WTC11 (cell line): ENCODE data around the gene MCEMP1. TPM values are rescaled to one million over a fixed set of nuclear protein-coding genes. Genes with fewer than 3 reads are reported as not detected.

Experiments
- ATAC-seq: fragments of 200-7000 bp; cut with Tn5 transposase; 2 replicates; pipeline ENCODE4 v1.10.0; 2021; ENCODE audit warnings: mild to moderate bottlenecking, moderate library complexity
- CTCF ChIA-PET: fragments of 300-600 bp; sonication (Branson Sonifier 250); formaldehyde crosslinking; loops from one replicate; lab custom pipeline; 2021; ENCODE audit warnings: antibody characterized with exemption; lab: Charles Lee
- POLR2A ChIA-PET: fragments of 350-600 bp; sonication (Branson Sonifier 250); formaldehyde crosslinking; loops from one replicate; lab custom pipeline; 2021; ENCODE audit warnings: antibody characterized with exemption; lab: Charles Lee
- DNase-seq: peaks from one replicate; pipeline ENCODE4 v3.0.0; 2021; ENCODE audit warnings: low spot score
- H3K27ac Mint-ChIP-seq: 2 replicates; pipeline ENCODE4 v1.8.0; 2021; ENCODE audit warnings: mixed read lengths
- H3K27me3 Mint-ChIP-seq: 2 replicates; pipeline ENCODE4 v1.8.0; 2021; ENCODE audit warnings: low read depth, mild to moderate bottlenecking, moderate library complexity, mixed read lengths
- H3K36me3 Mint-ChIP-seq: 2 replicates; pipeline ENCODE4 v1.8.0; 2021; ENCODE audit warnings: mixed read lengths
- H3K4me1 Mint-ChIP-seq: 2 replicates; pipeline ENCODE4 v1.8.0; 2022; ENCODE audit warnings: mixed read lengths
- H3K4me3 Mint-ChIP-seq: 2 replicates; pipeline ENCODE4 v1.8.0; 2021; ENCODE audit warnings: mild to moderate bottlenecking, moderate library complexity, mixed read lengths
- H3K9me3 Mint-ChIP-seq: 2 replicates; pipeline ENCODE4 v1.8.0; 2021; ENCODE audit warnings: mixed read lengths
- ARID4B ChIP-seq: sonication (generic); formaldehyde crosslinking; IDR thresholded peaks from 2 replicates; pipeline ENCODE4 v1.8.0; 2023; ENCODE audit warnings: missing genetic modification reagents, mild to moderate bottlenecking, borderline replicate concordance
- CBFB ChIP-seq: sonication (generic); formaldehyde crosslinking; IDR thresholded peaks from 2 replicates; pipeline ENCODE4 v1.8.1; 2022; ENCODE audit warnings: mild to moderate bottlenecking, low read depth, missing genetic modification reagents
- EMX1 ChIP-seq: fragments of 250-450 bp; sonication (Bioruptor Pico); IDR thresholded peaks from 2 replicates; pipeline ENCODE4 v1.8.0; 2021; ENCODE audit warnings: mild to moderate bottlenecking
- FOXK1 ChIP-seq: sonication (generic); formaldehyde crosslinking; IDR thresholded peaks from 2 replicates; pipeline ENCODE4 v1.8.0; 2022; ENCODE audit warnings: mild to moderate bottlenecking, moderate library complexity, missing genetic modification reagents
- JAZF1 ChIP-seq: fragments of 250-450 bp; sonication (Bioruptor Pico); IDR thresholded peaks from 2 replicates; pipeline ENCODE4 v1.9.0; 2021; ENCODE audit warnings: moderate library complexity, mild to moderate bottlenecking, inconsistent platforms
- OVOL2 ChIP-seq: fragments of 250-450 bp; sonication (Bioruptor Pico); IDR thresholded peaks from 2 replicates; pipeline ENCODE4 v1.9.0; 2021; ENCODE audit warnings: mild to moderate bottlenecking, borderline replicate concordance
- PRDM15 ChIP-seq: sonication (generic); formaldehyde crosslinking; IDR thresholded peaks from 2 replicates; pipeline ENCODE4 v1.8.0; 2022; ENCODE audit warnings: missing genetic modification reagents
- PREB ChIP-seq: sonication (generic); formaldehyde crosslinking; IDR thresholded peaks from 2 replicates; pipeline ENCODE4 v1.8.1; 2022; ENCODE audit warnings: mild to moderate bottlenecking, missing genetic modification reagents, moderate library complexity, borderline replicate concordance
- ZMAT4 ChIP-seq: fragments of 250-450 bp; sonication (Bioruptor Pico); IDR thresholded peaks from 2 replicates; pipeline ENCODE4 v1.9.0; 2021; ENCODE audit warnings: mild to moderate bottlenecking
- ZNF121 ChIP-seq: sonication (generic); formaldehyde crosslinking; IDR thresholded peaks from 2 replicates; pipeline ENCODE4 v1.8.0; 2023; ENCODE audit warnings: missing genetic modification reagents
- ZNF396 ChIP-seq: fragments of 250-450 bp; sonication (Bioruptor Pico); IDR thresholded peaks from 2 replicates; pipeline ENCODE4 v1.8.0; 2021; ENCODE audit warnings: mild to moderate bottlenecking, moderate library complexity, borderline replicate concordance
- ZNF671 ChIP-seq: fragments of 250-450 bp; sonication (Bioruptor Pico); IDR thresholded peaks from 2 replicates; pipeline ENCODE4 v1.8.0; 2021; ENCODE audit warnings: mild to moderate bottlenecking
- total RNA-seq: library from RNA; stranded (reverse); gene quantifications from 3 replicates; pipeline ENCODE4 v1.2.3, GENCODE V29; 2021

The MCEMP1 gene
- total RNA-seq, 1 experiment from 2014 or later = not detected

GRCh38 chr19:7701049-7701653 is 24.3 kb downstream of the MCEMP1 start (continued):
- TF ChIP-seq ARID4B (CRISPR knock-in tag) (no peak), FOXK1 (CRISPR knock-in tag) (no peak), ZMAT4 (CRISPR knock-in tag) (no peak), PREB (CRISPR knock-in tag) (no peak), CBFB (no peak), ZNF121 (CRISPR knock-in tag) (no peak)

- Mint-ChIP-seq H3K36me3 (no peaks in the 10 kb centered on the region), H3K4me3 (no peak within 1 kb of the TSS), H3K27ac (no peak within 1 kb of the TSS), H3K4me1 (peaks cover 23% of the 10 kb centered on the region), H3K27me3 (peaks cover 18% of the 10 kb centered on the region), H3K9me3 (no peaks in the 10 kb centered on the region)
- ChIA-PET POLR2A (no interaction called here), CTCF (interaction anchor here (1.0 kb wide), 1 partner anchor 21 kb away, joined by 4 read pairs; the partner anchor contains the start of gene TRAPPC5)
- no peak for ATAC-seq
- DNase-seq = no peak
- TF ChIP-seq ZNF671 (CRISPR knock-in tag) (no peak), PRDM15 (CRISPR knock-in tag) (no peak), EMX1 (CRISPR knock-in tag) (no peak), ZNF396 (CRISPR knock-in tag) (no peak), OVOL2 (CRISPR knock-in tag) (no peak), JAZF1 (CRISPR knock-in tag) (no peak)
Observed at GRCh38 chr19:7701654-7702457, 25.0 kb downstream of the MCEMP1 start, which contains the start of gene FCER2. Gene FCER2, minus strand, starts transcription at chr19:7702131. Its CDS starts 2,371 bp downstream, at chr19:7699760.
